Activated T-cell treated with anti-CD3 and anti-CD28 coated beads for 1 hour (primary cell): ENCODE data around the gene DLG2.
"Not testable (repeated sequence)": the region's sequence is repeated elsewhere in the genome, so short reads cannot be mapped to it uniquely, and the experiment has no call there.

ENCODE experiments used
- DNase-seq: peaks from one replicate; pipeline ENCODE4 v3.0.0-alpha.2; 2020; ENCODE audit warnings: low read depth

Gene DLG2

GRCh38 chr11:83629775-83630174, 1997.4 kb downstream of the DLG2 start:
- DNase-seq: no peak

GRCh38 chr11:83628622-83629355, 1998.4 kb downstream of the DLG2 start:
- no peak for DNase-seq

GRCh38 chr11:83625336-83625735, 2001.8 kb downstream of the DLG2 start:
- no peak for DNase-seq

- DNase-seq: no peak
Observed at GRCh38 chr11:83617671-83618070, 2009.5 kb downstream of the DLG2 start.

- no peak for DNase-seq
Observed at GRCh38 chr11:83613767-83614121, 2013.4 kb downstream of the DLG2 start.

GRCh38 chr11:83612891-83613766, 2014.0 kb downstream of the DLG2 start:
- DNase-seq: no peak

GRCh38 chr11:83611600-83611999, 2015.5 kb downstream of the DLG2 start:
- DNase-seq: no peak

GRCh38 chr11:83611031-83611430, 2016.1 kb downstream of the DLG2 start:
- no peak for DNase-seq

GRCh38 chr11:83609191-83609590, 2018.0 kb downstream of the DLG2 start:
- DNase-seq: no peak

- no peak for DNase-seq
Observed at GRCh38 chr11:83608571-83608970, 2018.6 kb downstream of the DLG2 start.

- DNase-seq: no peak
Observed at GRCh38 chr11:83601914-83602527, 2025.1 kb downstream of the DLG2 start.

GRCh38 chr11:83601201-83601913, 2025.8 kb downstream of the DLG2 start:
- DNase-seq: no peak

GRCh38 chr11:83600661-83601060, 2026.5 kb downstream of the DLG2 start:
- no peak for DNase-seq

- DNase-seq: no peak
Observed at GRCh38 chr11:83599066-83599465, 2028.1 kb downstream of the DLG2 start.

- not testable (repeated sequence) for DNase-seq
Observed at GRCh38 chr11:83587797-83588196, 2039.3 kb downstream of the DLG2 start.

GRCh38 chr11:83583757-83584366, 2043.3 kb downstream of the DLG2 start:
- DNase-seq: no peak

GRCh38 chr11:83574519-83574918, 2052.6 kb downstream of the DLG2 start:
- no peak for DNase-seq

GRCh38 chr11:83572581-83573496, 2054.3 kb downstream of the DLG2 start:
- DNase-seq: no peak

- DNase-seq: no peak
Observed at GRCh38 chr11:83571302-83571701, 2055.8 kb downstream of the DLG2 start.

GRCh38 chr11:83569134-83569805, 2057.9 kb downstream of the DLG2 start:
- DNase-seq: no peak
